Mammary epithelial cell (primary cell): ENCODE results near the gene TUBB1.

ENCODE experiments used
- CTCF ChIP-seq, 2 donors: IDR thresholded peaks in 1 of 2; conservative IDR thresholded peaks in 1 of 2; 2 replicates each; pipeline ENCODE4 v1.5.1; 2011 to 2012; ENCODE audit warnings: inconsistent platforms in 2 of 2, low read length in 2 of 2, mild to moderate bottlenecking in 2 of 2, control low read depth in 1 of 2, low read depth in 1 of 2; ENCODE audit not compliant: insufficient read depth in 1 of 2; ENCODE audit errors: extremely low read depth in 1 of 2
- EZH2 ChIP-seq: IDR thresholded peaks from 2 replicates; pipeline ENCODE4 v1.6.1; 2012; ENCODE audit warnings: low read length, inconsistent platforms, borderline replicate concordance

GRCh38 chr20:58993332-58994248 lies 25.6 kb upstream of the TUBB1 start:
- TF ChIP-seq CTCF (conservative IDR thresholded peaks at IDR 0.05 in 1 of 2, IDR thresholded peaks at IDR 0.05 in 1 of 2; ENCODE audit: extremely low read depth in 1 of 2, insufficient read depth in 1 of 2, low read depth in 1 of 2, low read length in 2 of 2), result no peak
- TF ChIP-seq EZH2, result no peak
